ENCODE data around the gene SH3PXD2A. TPM values are rescaled to one million over a fixed set of nuclear protein-coding genes. Genes with fewer than 3 reads are reported as not detected.
"Not testable (repeated sequence)": the region's sequence is repeated elsewhere in the genome, so short reads cannot be mapped to it uniquely, and the experiment has no call there.

SH3PXD2A gene
- total and polyA plus RNA-seq, 7 donors: 3.0 to 57.7 (median 10.6) TPM

DNA sequence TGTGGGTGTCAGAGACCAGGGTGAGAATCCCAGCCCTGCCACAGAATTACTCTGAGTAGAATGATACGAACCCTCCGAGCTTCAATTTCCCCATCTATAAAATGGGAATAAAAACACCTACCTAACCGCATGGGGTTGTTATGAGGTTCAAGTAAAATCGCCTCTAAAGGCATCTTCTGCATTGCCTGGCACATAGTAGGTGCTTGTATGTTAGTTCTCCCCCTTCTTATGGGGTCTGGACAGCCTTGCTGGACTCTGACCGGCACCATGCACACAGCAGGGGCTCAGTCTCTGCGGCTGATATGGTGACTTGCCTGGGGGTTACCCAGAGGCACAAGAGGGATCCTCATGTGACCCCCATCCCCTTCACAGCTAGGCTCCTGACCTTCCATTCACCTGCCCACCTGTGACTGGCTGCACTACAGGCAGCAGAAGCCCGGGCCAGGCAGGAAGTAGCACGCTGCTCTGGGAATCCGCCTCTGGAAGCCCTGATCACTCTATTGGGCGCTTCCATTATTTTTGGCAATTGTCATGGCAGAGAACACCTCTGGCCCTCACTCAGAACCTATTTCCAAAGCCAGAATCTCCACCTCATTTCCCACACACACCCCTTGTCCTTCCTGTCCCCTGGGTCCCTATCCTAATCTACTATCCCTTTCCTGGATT lies 6.0 kb downstream of the SH3PXD2A start:
- TF ChIP-seq, protein P1, sequence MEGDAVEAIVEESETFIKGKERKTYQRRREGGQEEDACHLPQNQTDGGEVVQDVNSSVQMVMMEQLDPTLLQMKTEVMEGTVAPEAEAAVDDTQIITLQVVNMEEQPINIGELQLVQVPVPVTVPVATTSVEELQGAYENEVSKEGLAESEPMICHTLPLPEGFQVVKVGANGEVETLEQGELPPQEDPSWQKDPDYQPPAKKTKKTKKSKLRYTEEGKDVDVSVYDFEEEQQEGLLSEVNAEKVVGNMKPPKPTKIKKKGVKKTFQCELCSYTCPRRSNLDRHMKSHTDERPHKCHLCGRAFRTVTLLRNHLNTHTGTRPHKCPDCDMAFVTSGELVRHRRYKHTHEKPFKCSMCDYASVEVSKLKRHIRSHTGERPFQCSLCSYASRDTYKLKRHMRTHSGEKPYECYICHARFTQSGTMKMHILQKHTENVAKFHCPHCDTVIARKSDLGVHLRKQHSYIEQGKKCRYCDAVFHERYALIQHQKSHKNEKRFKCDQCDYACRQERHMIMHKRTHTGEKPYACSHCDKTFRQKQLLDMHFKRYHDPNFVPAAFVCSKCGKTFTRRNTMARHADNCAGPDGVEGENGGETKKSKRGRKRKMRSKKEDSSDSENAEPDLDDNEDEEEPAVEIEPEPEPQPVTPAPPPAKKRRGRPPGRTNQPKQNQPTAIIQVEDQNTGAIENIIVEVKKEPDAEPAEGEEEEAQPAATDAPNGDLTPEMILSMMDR (IDR thresholded peaks at IDR 0.05): no peak
- intact Hi-C loops (cut with DNase I): no loop called here
- WGBS, 3 donors: 74 to 84% (median 76%) methylated on average over 9 to 10 of the region's 10 CpGs

GRCh38 chr10:103847909-103848468 lies 7.4 kb downstream of the SH3PXD2A start:
- Histone ChIP-seq H3K9me3 (no peaks in the 10 kb centered on the region), H3K27ac (no peak overlapping the region), H3K36me3 (ENCODE audit: insufficient read depth in 1 of 2, low read depth in 1 of 2) (no peaks in the 10 kb centered on the region), H3K4me3 (no peak overlapping the region), H3K4me1 (peaks cover 81% of the 10 kb centered on the region), H3K27me3 (ENCODE audit: insufficient read depth in 3 of 3, low read length in 2 of 3) (no peaks in the 10 kb centered on the region)
- DNase-seq (no peak), ATAC-seq (no peak)
- intact Hi-C loops (cut with DNase I): no loop called here
- whole genome bisulfite sequencing, 3 donors: 73 to 81% (median 74%) methylated on average over 8 of the region's 8 CpGs
- TF ChIP-seq, protein P1 (IDR thresholded peaks at IDR 0.05): peak; percentile 12

More for the DNA sequence above, 6.0 kb downstream of the SH3PXD2A start:
- Histone ChIP-seq H3K36me3 (ENCODE audit: insufficient read depth in 1 of 2, low read depth in 1 of 2) (no peaks in the 10 kb centered on the region), H3K9me3 (no peaks in the 10 kb centered on the region), H3K4me3 (no peak overlapping the region), H3K27ac (peak overlapping the region; percentile 65), H3K4me1 (peaks cover 81% of the 10 kb centered on the region), H3K27me3 (ENCODE audit: insufficient read depth in 3 of 3, low read length in 2 of 3) (no peaks in the 10 kb centered on the region)
- ATAC-seq (no peak), DNase-seq (no peak)

DNA sequence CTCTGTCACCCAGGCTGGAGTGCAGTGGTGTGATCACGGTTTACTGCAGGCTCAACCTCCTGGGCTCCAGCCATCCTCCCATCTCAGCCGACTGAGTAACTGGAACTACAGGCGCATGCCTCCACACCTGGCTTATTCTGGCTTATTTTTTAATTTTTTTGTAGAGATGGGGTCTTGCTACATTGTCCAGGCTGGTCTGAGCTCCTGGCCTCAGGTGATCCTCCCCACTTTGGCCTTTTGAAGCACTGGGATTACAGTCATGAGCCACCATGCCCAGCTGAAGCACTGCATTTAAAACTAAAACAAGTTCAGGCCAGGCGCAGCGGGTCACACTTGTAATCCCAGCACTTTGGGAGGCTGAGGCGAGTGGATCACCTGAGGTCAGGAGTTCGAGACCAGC lies 8.0 kb downstream of the SH3PXD2A start:
- WGBS, 3 donors: 77 to 83% (median 82%) methylated on average over 6 to 7 of the region's 7 CpGs
- Histone ChIP-seq H3K4me1 (peaks cover 81% of the 10 kb centered on the region), H3K4me3 (no peak overlapping the region), H3K27ac (no peak overlapping the region), H3K36me3 (ENCODE audit: insufficient read depth in 1 of 2, low read depth in 1 of 2) (no peaks in the 10 kb centered on the region), H3K9me3 (no peaks in the 10 kb centered on the region), H3K27me3 (ENCODE audit: insufficient read depth in 3 of 3, low read length in 2 of 3) (no peaks in the 10 kb centered on the region)
- DNase-seq (no peak), ATAC-seq (no peak)
- intact Hi-C loops (cut with DNase I): no loop called here
- TF ChIP-seq, protein P1 (IDR thresholded peaks at IDR 0.05): no peak

- Histone ChIP-seq H3K4me1 (peaks cover 77% of the 10 kb centered on the region), H3K27ac (peak overlapping the region; percentile 91), H3K36me3 (ENCODE audit: insufficient read depth in 1 of 2, low read depth in 1 of 2) (no peaks in the 10 kb centered on the region), H3K27me3 (ENCODE audit: insufficient read depth in 3 of 3, low read length in 2 of 3) (no peaks in the 10 kb centered on the region), H3K4me3 (no peak overlapping the region), H3K9me3 (no peaks in the 10 kb centered on the region)
- TF ChIP-seq, protein P1 (IDR thresholded peaks at IDR 0.05): no peak
- WGBS, 3 donors: 38 to 54% (median 50%) methylated on average over 5 of the region's 5 CpGs
- peak; percentile 23 to 69 for DNase-seq
- ATAC-seq: peak in 1 of 4 donors; percentile 10
- intact Hi-C loops (cut with DNase I): no loop called here
These were observed 9.4 kb downstream of the SH3PXD2A start for GRCh38 chr10:103845972-103846371.

GRCh38 chr10:103845346-103845745 lies 10.0 kb downstream of the SH3PXD2A start:
- DNase-seq; ATAC-seq; H3K36me3 ChIP-seq (ENCODE audit: insufficient read depth in 1 of 2, low read depth in 1 of 2); H3K9me3 ChIP-seq; H3K4me3 ChIP-seq; intact Hi-C loops (cut with DNase I); H3K27me3 ChIP-seq (ENCODE audit: insufficient read depth in 3 of 3, low read length in 2 of 3): not testable (repeated sequence)
- WGBS, 3 donors: 78 to 87% (median 83%) methylated on average over 3 of the region's 3 CpGs
- H3K4me1 ChIP-seq: peaks cover 77% of the 10 kb centered on the region
- peak overlapping the region; percentile 91 for H3K27ac ChIP-seq
